WTC11 (cell line): ENCODE data around the gene NEK11. TPM values are rescaled to one million over a fixed set of nuclear protein-coding genes. Genes with fewer than 3 reads are reported as not detected.

Experiments used
- ATAC-seq: fragments of 200-7000 bp; cut with Tn5 transposase; 2 replicates; pipeline ENCODE4 v1.10.0; 2021; ENCODE audit warnings: mild to moderate bottlenecking, moderate library complexity
- CTCF ChIA-PET: fragments of 300-600 bp; sonication (Branson Sonifier 250); formaldehyde crosslinking; loops from one replicate; lab custom pipeline; 2021; ENCODE audit warnings: antibody characterized with exemption; lab: Charles Lee
- POLR2A ChIA-PET: fragments of 350-600 bp; sonication (Branson Sonifier 250); formaldehyde crosslinking; loops from one replicate; lab custom pipeline; 2021; ENCODE audit warnings: antibody characterized with exemption; lab: Charles Lee
- DNase-seq: peaks from one replicate; pipeline ENCODE4 v3.0.0; 2021; ENCODE audit warnings: low spot score
- H3K27ac Mint-ChIP-seq: 2 replicates; pipeline ENCODE4 v1.8.0; 2021; ENCODE audit warnings: mixed read lengths
- H3K27me3 Mint-ChIP-seq: 2 replicates; pipeline ENCODE4 v1.8.0; 2021; ENCODE audit warnings: low read depth, mild to moderate bottlenecking, moderate library complexity, mixed read lengths
- H3K36me3 Mint-ChIP-seq: 2 replicates; pipeline ENCODE4 v1.8.0; 2021; ENCODE audit warnings: mixed read lengths
- H3K4me1 Mint-ChIP-seq: 2 replicates; pipeline ENCODE4 v1.8.0; 2022; ENCODE audit warnings: mixed read lengths
- H3K4me3 Mint-ChIP-seq: 2 replicates; pipeline ENCODE4 v1.8.0; 2021; ENCODE audit warnings: mild to moderate bottlenecking, moderate library complexity, mixed read lengths
- H3K9me3 Mint-ChIP-seq: 2 replicates; pipeline ENCODE4 v1.8.0; 2021; ENCODE audit warnings: mixed read lengths
- ATF1 ChIP-seq: sonication (generic); formaldehyde crosslinking; IDR thresholded peaks from 2 replicates; pipeline ENCODE4 v1.8.1; 2023; ENCODE audit warnings: mild to moderate bottlenecking, moderate library complexity, missing genetic modification reagents
- CTCF ChIP-seq: fragments of 200-600 bp; IDR thresholded peaks from 2 replicates; pipeline ENCODE4 v1.8.0; 2022; ENCODE audit warnings: antibody characterized with exemption
- E2F4 ChIP-seq: sonication (generic); formaldehyde crosslinking; IDR thresholded peaks from 2 replicates; pipeline ENCODE4 v1.8.1; 2022; ENCODE audit warnings: low read depth, mild to moderate bottlenecking, moderate library complexity, missing genetic modification reagents, borderline replicate concordance
- ETV6 ChIP-seq: sonication (generic); formaldehyde crosslinking; IDR thresholded peaks from 2 replicates; pipeline ENCODE4 v1.8.1; 2022; ENCODE audit warnings: mild to moderate bottlenecking, missing genetic modification reagents
- JAZF1 ChIP-seq: fragments of 250-450 bp; sonication (Bioruptor Pico); IDR thresholded peaks from 2 replicates; pipeline ENCODE4 v1.9.0; 2021; ENCODE audit warnings: moderate library complexity, mild to moderate bottlenecking, inconsistent platforms
- NFYB ChIP-seq: sonication (generic); formaldehyde crosslinking; conservative IDR thresholded peaks from 2 replicates; pipeline ENCODE4 v1.8.0; 2022; ENCODE audit warnings: low read depth, missing genetic modification reagents
- NR2C2 ChIP-seq: sonication (generic); formaldehyde crosslinking; IDR thresholded peaks from 2 replicates; pipeline ENCODE4 v1.8.0; 2022; ENCODE audit warnings: mild to moderate bottlenecking, missing genetic modification reagents
- PRDM15 ChIP-seq: sonication (generic); formaldehyde crosslinking; IDR thresholded peaks from 2 replicates; pipeline ENCODE4 v1.8.0; 2022; ENCODE audit warnings: missing genetic modification reagents
- RORB ChIP-seq: fragments of 250-450 bp; sonication (Bioruptor Pico); IDR thresholded peaks from 2 replicates; pipeline ENCODE4 v1.9.0; 2021; ENCODE audit warnings: mild to moderate bottlenecking
- SMAD3 ChIP-seq: sonication (generic); formaldehyde crosslinking; IDR thresholded peaks from 2 replicates; pipeline ENCODE4 v1.8.0; 2022; ENCODE audit warnings: missing genetic modification reagents, mild to moderate bottlenecking, borderline replicate concordance
- SOX15 ChIP-seq: fragments of 250-450 bp; sonication (Bioruptor Pico); IDR thresholded peaks from 2 replicates; pipeline ENCODE4 v1.9.0; 2021; ENCODE audit warnings: mild to moderate bottlenecking
- STAT6 ChIP-seq: sonication (generic); formaldehyde crosslinking; conservative IDR thresholded peaks from 2 replicates; pipeline ENCODE4 v1.8.1; 2023; ENCODE audit warnings: mild to moderate bottlenecking, low read depth, missing genetic modification reagents, moderate library complexity
- TEAD4 ChIP-seq: sonication (generic); formaldehyde crosslinking; IDR thresholded peaks from 2 replicates; pipeline ENCODE4 v1.8.0; 2022; ENCODE audit warnings: mild to moderate bottlenecking, missing genetic modification reagents
- TP53 ChIP-seq: sonication (generic); formaldehyde crosslinking; IDR thresholded peaks from 2 replicates; pipeline ENCODE4 v1.8.1; 2023; ENCODE audit warnings: mild to moderate bottlenecking, missing genetic modification reagents
- ZNF219 ChIP-seq: sonication (generic); formaldehyde crosslinking; IDR thresholded peaks from 2 replicates; pipeline ENCODE4 v1.8.0; 2023; ENCODE audit warnings: missing genetic modification reagents, mild to moderate bottlenecking, borderline replicate concordance
- ZNF263 ChIP-seq: sonication (generic); formaldehyde crosslinking; IDR thresholded peaks from 2 replicates; pipeline ENCODE4 v1.8.1; 2022; ENCODE audit warnings: low read depth, mild to moderate bottlenecking, moderate library complexity, missing genetic modification reagents
- ZNF317 ChIP-seq: sonication (generic); formaldehyde crosslinking; IDR thresholded peaks from 2 replicates; pipeline ENCODE4 v1.8.1; 2023; ENCODE audit warnings: low read depth, mild to moderate bottlenecking, moderate library complexity, missing genetic modification reagents, borderline replicate concordance
- ZNF423 ChIP-seq: fragments of 250-450 bp; sonication (Bioruptor Pico); IDR thresholded peaks from 2 replicates; pipeline ENCODE4 v2.1.2; 2022; ENCODE audit warnings: mild to moderate bottlenecking, moderate library complexity
- total RNA-seq: library from RNA; stranded (reverse); gene quantifications from 3 replicates; pipeline ENCODE4 v1.2.3, GENCODE V29; 2021
- TF ChIP-seq, protein P1 (sequence below): sonication (generic); formaldehyde crosslinking; IDR thresholded peaks from 2 replicates; pipeline ENCODE4 v1.8.1; 2023; ENCODE audit warnings: mild to moderate bottlenecking, missing genetic modification reagents
- TF ChIP-seq, protein P2 (sequence below): sonication (generic); formaldehyde crosslinking; IDR thresholded peaks from 2 replicates; pipeline ENCODE4 v1.8.1; 2023; ENCODE audit warnings: mild to moderate bottlenecking, moderate library complexity, missing genetic modification reagents
- TF ChIP-seq, protein P3 (sequence below): fragments of 250-450 bp; sonication (Bioruptor Pico); IDR thresholded peaks from 2 replicates; pipeline ENCODE4 v1.9.0; 2021; ENCODE audit warnings: mild to moderate bottlenecking

NEK11 gene
- total RNA-seq, 1 experiment from 2014 or later = 1.6 TPM

- ATAC-seq = no peak
- Mint-ChIP-seq H3K4me1 (no peaks in the 10 kb centered on the region), H3K27me3 (no peaks in the 10 kb centered on the region; the same call in 1 of the 2 replicates), H3K36me3 (no peaks in the 10 kb centered on the region; the same call in 1 of the 2 replicates), H3K4me3 (no peak overlapping the region), H3K27ac (no peak overlapping the region), H3K9me3 (peaks cover 30% of the 10 kb centered on the region)
- TF ChIP-seq NR2C2 (no peak), CTCF (no peak), ETV6 (no peak), JAZF1 (no peak), TP53 (no peak), ZNF263 (no peak), SOX15 (CRISPR knock-in tag) (no peak), STAT6 (CRISPR knock-in tag) (no peak), TEAD4 (CRISPR knock-in tag) (no peak), ZNF423 (CRISPR knock-in tag) (no peak), PRDM15 (CRISPR knock-in tag) (no peak)
- TF ChIP-seq, protein P1, sequence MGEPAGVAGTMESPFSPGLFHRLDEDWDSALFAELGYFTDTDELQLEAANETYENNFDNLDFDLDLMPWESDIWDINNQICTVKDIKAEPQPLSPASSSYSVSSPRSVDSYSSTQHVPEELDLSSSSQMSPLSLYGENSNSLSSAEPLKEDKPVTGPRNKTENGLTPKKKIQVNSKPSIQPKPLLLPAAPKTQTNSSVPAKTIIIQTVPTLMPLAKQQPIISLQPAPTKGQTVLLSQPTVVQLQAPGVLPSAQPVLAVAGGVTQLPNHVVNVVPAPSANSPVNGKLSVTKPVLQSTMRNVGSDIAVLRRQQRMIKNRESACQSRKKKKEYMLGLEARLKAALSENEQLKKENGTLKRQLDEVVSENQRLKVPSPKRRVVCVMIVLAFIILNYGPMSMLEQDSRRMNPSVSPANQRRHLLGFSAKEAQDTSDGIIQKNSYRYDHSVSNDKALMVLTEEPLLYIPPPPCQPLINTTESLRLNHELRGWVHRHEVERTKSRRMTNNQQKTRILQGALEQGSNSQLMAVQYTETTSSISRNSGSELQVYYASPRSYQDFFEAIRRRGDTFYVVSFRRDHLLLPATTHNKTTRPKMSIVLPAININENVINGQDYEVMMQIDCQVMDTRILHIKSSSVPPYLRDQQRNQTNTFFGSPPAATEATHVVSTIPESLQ (CRISPR knock-in tag) = no peak
- ChIA-PET POLR2A (no interaction called here), CTCF (no interaction called here)
- no peak for DNase-seq
Measured at GRCh38 chr3:131250466-131250865, 223.8 kb downstream of the NEK11 start.

- H3K4me1 Mint-ChIP-seq = no peaks in the 10 kb centered on the region
- no peak for ATAC-seq
- DNase-seq = no peak
- ChIA-PET CTCF (no interaction called here), POLR2A (no interaction called here)
- H3K4me3 Mint-ChIP-seq = no peak overlapping the region
- H3K9me3 Mint-ChIP-seq = peaks cover 21% of the 10 kb centered on the region
- no peaks in the 10 kb centered on the region for H3K36me3 Mint-ChIP-seq
- no peaks in the 10 kb centered on the region for H3K27me3 Mint-ChIP-seq
- H3K27ac Mint-ChIP-seq = no peak overlapping the region
- TF ChIP-seq ZNF317 (no peak), SMAD3 (no peak), E2F4 (CRISPR knock-in tag) (no peak), ETV6 (no peak), ZNF219 (no peak), NFYB (CRISPR knock-in tag) (no peak), RORB (no peak), ATF1 (no peak)
- TF ChIP-seq, protein P2, sequence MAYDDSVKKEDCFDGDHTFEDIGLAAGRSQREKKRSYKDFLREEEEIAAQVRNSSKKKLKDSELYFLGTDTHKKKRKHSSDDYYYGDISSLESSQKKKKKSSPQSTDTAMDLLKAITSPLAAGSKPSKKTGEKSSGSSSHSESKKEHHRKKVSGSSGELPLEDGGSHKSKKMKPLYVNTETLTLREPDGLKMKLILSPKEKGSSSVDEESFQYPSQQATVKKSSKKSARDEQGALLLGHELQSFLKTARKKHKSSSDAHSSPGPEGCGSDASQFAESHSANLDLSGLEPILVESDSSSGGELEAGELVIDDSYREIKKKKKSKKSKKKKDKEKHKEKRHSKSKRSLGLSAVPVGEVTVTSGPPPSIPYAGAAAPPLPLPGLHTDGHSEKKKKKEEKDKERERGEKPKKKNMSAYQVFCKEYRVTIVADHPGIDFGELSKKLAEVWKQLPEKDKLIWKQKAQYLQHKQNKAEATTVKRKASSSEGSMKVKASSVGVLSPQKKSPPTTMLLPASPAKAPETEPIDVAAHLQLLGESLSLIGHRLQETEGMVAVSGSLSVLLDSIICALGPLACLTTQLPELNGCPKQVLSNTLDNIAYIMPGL = no peak
- TF ChIP-seq, protein P3, sequence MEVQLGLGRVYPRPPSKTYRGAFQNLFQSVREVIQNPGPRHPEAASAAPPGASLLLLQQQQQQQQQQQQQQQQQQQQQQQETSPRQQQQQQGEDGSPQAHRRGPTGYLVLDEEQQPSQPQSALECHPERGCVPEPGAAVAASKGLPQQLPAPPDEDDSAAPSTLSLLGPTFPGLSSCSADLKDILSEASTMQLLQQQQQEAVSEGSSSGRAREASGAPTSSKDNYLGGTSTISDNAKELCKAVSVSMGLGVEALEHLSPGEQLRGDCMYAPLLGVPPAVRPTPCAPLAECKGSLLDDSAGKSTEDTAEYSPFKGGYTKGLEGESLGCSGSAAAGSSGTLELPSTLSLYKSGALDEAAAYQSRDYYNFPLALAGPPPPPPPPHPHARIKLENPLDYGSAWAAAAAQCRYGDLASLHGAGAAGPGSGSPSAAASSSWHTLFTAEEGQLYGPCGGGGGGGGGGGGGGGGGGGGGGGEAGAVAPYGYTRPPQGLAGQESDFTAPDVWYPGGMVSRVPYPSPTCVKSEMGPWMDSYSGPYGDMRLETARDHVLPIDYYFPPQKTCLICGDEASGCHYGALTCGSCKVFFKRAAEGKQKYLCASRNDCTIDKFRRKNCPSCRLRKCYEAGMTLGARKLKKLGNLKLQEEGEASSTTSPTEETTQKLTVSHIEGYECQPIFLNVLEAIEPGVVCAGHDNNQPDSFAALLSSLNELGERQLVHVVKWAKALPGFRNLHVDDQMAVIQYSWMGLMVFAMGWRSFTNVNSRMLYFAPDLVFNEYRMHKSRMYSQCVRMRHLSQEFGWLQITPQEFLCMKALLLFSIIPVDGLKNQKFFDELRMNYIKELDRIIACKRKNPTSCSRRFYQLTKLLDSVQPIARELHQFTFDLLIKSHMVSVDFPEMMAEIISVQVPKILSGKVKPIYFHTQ (CRISPR knock-in tag) = no peak
Measured at GRCh38 chr3:131260525-131260924, 233.8 kb downstream of the NEK11 start.
